Urinary bladder (tissue), 4 donors: ENCODE data around the gene AFAP1L2. TPM values are rescaled to one million over a fixed set of nuclear protein-coding genes. Genes with fewer than 3 reads are reported as not detected.
"Not testable (repeated sequence)": the region's sequence is repeated elsewhere in the genome, so short reads cannot be mapped to it uniquely, and the experiment has no call there.

Experiments used
- DNase-seq: peaks from one replicate; pipeline ENCODE4 v3.0.0-alpha.2; 2015; ENCODE audit errors: extremely low spot score
- H3K27ac ChIP-seq: one replicate; pipeline ENCODE4 v1.5.1; 2013; ENCODE audit warnings: low read depth, mild to moderate bottlenecking, moderate library complexity
- H3K36me3 ChIP-seq: one replicate; pipeline ENCODE4 v1.6.1; 2013; ENCODE audit warnings: mild to moderate bottlenecking, moderate library complexity; ENCODE audit not compliant: insufficient read depth
- H3K4me1 ChIP-seq: one replicate; pipeline ENCODE4 v1.6.1; 2013; ENCODE audit warnings: mild to moderate bottlenecking, moderate library complexity; ENCODE audit not compliant: insufficient read depth
- H3K4me3 ChIP-seq: one replicate; pipeline ENCODE4 v1.5.1; 2013; ENCODE audit warnings: low read depth, low read length
- WGBS: extraction: QIAGEN DNeasy Blood & Tissue Kit; methylation state at CpG from one replicate; pipeline ENCODE4 v1.1.7; 2013; 5-methylcytosine and 5-hydroxymethylcytosine counted together
- polyA plus RNA-seq: library from polyadenylated mRNA; stranded (reverse); fragments of 200-250 nt; gene quantifications from one replicate; pipeline ENCODE4 v1.2.3, GENCODE V29; 2013
- total RNA-seq: library from RNA; depleted of rRNA; stranded (reverse); fragments of >200 nt; gene quantifications from one replicate; pipeline ENCODE4 v1.2.3, GENCODE V29; 2014
- donor health status: healthy with polysubstance abuse.
- donor health status: healthy.

The AFAP1L2 gene
- total and polyA plus RNA-seq, 2 donors, result 9.1 to 32.6 TPM

- H3K27ac ChIP-seq, result no peak overlapping the region
- H3K4me3 ChIP-seq, result no peak overlapping the region
- H3K36me3 ChIP-seq, result no peaks in the 10 kb centered on the region
- DNase-seq, result no peak
- H3K4me1 ChIP-seq, result peaks cover 1% of the 10 kb centered on the region
- WGBS, result 11% methylated on average over 3 of the region's 3 CpGs
Observed at GRCh38 chr10:114356751-114357514, 47.4 kb downstream of the AFAP1L2 start.

DNA sequence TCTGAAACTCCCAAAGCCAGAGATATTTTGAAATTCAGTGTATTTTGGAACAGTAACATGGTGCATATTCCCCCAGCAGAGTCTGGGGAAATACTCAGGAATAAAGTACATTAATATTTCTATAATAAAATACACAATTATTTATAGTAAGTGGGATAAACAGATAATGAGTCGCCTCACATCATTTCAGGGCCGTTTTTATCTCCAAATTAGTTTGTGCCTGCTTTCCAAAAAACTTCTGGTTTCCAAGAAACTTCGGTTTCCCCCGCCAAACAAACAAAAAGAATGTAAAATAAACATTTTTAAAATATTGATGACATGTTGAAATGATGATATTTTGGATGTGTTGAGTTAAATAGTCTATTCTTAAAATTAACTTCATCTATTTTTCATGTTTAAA lies 48.2 kb downstream of the AFAP1L2 start:
- peaks cover 1% of the 10 kb centered on the region for H3K4me1 ChIP-seq
- WGBS, result 41% methylated on average over 4 of the region's 4 CpGs
- no peaks in the 10 kb centered on the region for H3K36me3 ChIP-seq
- no peak overlapping the region for H3K27ac ChIP-seq
- H3K4me3 ChIP-seq, result no peak overlapping the region
- no peak for DNase-seq

DNA sequence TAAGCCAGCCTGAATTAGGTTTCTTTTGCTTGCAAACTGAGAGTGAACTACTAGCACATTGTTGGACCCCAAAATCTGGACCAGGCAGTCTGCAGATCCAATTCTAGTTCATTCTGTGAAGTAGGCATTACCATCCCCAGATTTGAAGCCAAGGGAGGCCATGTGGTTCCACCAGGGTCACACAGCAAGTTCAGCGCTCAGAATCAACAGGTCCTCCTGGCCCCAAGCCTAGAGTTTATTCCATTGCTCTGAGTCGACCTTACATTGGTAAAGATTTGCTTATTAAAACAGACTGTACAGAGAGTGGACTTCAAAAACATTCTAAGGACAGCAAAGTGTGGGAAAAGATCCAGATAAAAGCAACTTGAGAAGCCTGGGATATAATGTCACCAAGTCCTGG lies 50.9 kb downstream of the AFAP1L2 start:
- 81% methylated on average over 2 of the region's 2 CpGs for WGBS
- peaks cover 1% of the 10 kb centered on the region for H3K4me1 ChIP-seq
- H3K4me3 ChIP-seq, result no peak overlapping the region
- no peak for DNase-seq
- H3K27ac ChIP-seq, result no peak overlapping the region
- no peaks in the 10 kb centered on the region for H3K36me3 ChIP-seq

GRCh38 chr10:114352653-114353298 lies 51.5 kb downstream of the AFAP1L2 start:
- no peak overlapping the region for H3K4me3 ChIP-seq
- no peaks in the 10 kb centered on the region for H3K36me3 ChIP-seq
- 95% methylated on average over 9 of the region's 9 CpGs for WGBS
- H3K4me1 ChIP-seq, result peaks cover 1% of the 10 kb centered on the region
- no peak for DNase-seq
- H3K27ac ChIP-seq, result no peak overlapping the region

- 89% methylated on average over 11 of the region's 11 CpGs for WGBS
- no peak overlapping the region for H3K27ac ChIP-seq
Observed at GRCh38 chr10:114350751-114351150, 53.6 kb downstream of the AFAP1L2 start.

DNA sequence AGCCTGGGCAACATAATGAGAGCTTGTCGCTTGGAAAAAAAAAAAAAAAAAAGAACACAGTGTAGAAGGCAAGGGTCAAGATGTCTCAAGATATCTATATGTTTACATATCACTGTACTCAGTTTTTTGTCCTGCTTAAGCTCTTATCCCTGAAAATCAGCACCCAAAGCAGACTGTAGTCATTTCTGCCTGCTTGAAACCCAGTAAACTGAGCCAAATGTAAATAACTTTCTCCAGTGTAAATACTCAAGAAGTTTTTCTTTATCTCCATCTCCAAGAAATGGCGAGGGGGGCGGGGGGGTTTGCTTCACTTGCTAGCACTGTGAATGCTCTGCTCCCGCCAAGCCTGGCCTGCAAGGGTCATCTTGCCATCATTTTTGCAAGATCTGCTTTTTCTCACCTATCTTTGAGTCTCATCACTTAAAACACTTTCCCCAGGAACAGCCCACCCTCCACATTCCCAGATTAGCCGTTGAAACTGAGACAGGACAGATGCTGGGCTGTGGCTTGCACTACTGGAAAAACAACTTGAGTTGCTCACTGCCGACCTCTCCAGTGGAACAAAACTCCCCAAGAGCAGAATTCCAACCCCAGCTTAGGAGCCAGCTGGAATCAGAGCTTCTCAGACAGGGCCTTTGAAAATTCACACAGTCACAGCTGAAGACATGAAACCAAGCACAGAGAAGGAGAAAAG lies 54.6 kb downstream of the AFAP1L2 start:
- 21% methylated on average over 6 of the region's 6 CpGs for WGBS
- Histone ChIP-seq H3K36me3 (no peaks in the 10 kb centered on the region), H3K4me3 (no peak overlapping the region), H3K27ac (no peak overlapping the region), H3K4me1 (no peaks in the 10 kb centered on the region)
- DNase-seq, result peak; percentile 80

More at GRCh38 chr10:114350751-114351150, 53.6 kb downstream of the AFAP1L2 start:
- peaks cover 1% of the 10 kb centered on the region for H3K4me1 ChIP-seq
- no peak for DNase-seq
- H3K4me3 ChIP-seq, result no peak overlapping the region
- no peaks in the 10 kb centered on the region for H3K36me3 ChIP-seq

DNA sequence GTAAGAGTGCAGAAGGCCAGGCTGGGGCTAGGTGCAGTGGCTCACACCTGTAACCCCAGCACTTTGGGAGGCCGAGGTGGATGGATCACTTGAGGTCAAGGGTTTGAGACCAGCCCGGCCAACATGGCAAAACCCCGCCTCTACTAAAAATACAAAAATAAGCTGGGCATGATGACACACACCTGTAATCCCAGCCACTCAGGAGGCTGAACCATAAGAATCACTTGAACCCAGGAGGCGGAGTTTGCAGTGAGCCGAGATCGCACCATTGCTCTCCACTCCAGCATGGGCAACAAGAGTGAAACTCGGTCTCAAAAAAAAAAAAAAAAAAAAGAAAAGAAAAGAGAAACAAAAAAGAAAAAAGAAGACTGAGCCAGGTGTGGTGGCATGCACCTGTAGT lies 55.2 kb downstream of the AFAP1L2 start:
- WGBS, result 90% methylated on average over 7 of the region's 7 CpGs
- not testable (repeated sequence) for DNase-seq, H3K4me3 ChIP-seq, H3K4me1 ChIP-seq, H3K36me3 ChIP-seq, H3K27ac ChIP-seq

DNA sequence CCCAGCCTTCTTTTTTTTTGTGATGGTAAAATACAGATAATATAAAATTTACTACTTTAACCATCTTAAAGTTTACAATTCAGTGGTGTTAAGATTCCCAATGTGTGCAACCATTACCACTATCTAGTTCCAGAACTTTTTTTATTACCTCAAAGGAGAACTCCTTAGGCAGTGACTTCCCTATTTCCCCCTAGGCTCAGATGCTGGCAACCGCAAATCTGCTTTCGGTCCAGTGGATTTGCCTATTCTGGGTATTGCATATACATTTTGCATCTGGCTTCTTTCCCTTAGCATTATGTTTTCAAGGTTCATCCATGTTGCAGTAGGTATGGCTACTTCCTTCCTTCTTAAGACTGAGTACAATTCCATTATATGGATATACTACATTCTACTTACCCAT lies 56.5 kb downstream of the AFAP1L2 start:
- WGBS, result 97% methylated on average over 2 of the region's 2 CpGs
- no peak for DNase-seq
- H3K27ac ChIP-seq, result no peak overlapping the region

GRCh38 chr10:114347241-114347640 lies 57.1 kb downstream of the AFAP1L2 start:
- no peak overlapping the region for H3K27ac ChIP-seq
- DNase-seq, result no peak
- no peak overlapping the region for H3K4me3 ChIP-seq
- H3K4me1 ChIP-seq, result no peaks in the 10 kb centered on the region
- H3K36me3 ChIP-seq, result no peaks in the 10 kb centered on the region
- 84% methylated on average over 3 of the region's 3 CpGs for WGBS

More for the DNA sequence above, 56.5 kb downstream of the AFAP1L2 start:
- Histone ChIP-seq H3K4me3 (no peak overlapping the region), H3K4me1 (no peaks in the 10 kb centered on the region), H3K36me3 (no peaks in the 10 kb centered on the region)

DNA sequence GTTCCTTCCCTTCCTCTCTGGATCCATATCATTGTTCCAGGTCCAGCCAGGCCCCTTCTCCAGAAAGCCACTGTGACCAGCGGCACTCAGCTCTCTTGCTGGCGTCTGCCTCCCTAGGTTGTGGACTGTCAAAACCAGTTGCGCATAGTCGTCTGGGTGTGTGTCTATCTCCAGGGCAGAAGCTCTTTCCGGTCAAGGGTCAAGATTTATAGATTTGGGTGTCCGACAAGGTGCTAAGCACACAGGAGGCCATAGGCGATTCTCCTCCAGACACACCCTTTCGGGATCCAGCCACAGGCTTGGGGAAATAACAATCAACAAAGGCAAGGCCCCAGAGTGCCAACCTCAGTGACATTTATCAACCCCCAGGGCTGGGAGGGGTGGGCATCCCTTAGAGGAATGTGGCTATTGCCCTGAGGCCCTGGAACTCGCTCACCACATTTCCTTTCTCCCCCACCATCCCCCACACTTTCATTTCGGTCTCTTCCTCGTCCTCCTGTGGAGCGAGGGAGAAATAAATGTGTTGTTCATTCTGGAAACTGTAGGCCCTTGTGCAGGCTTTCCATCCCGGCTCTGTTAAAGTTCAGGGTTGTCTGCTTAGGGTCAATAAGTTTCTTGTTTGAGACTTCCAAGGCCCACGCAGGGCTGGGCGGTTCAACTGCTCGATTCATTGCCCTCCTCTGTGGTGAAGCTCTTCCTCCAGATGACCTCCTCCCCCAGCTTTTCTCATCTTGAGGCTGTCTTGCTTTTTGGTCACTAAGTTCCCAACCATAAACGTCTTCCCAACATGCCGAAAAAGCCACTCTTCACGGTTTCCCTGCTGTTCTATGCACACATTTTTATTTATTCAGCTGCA lies 57.9 kb downstream of the AFAP1L2 start:
- no peaks in the 10 kb centered on the region for H3K36me3 ChIP-seq
- no peak overlapping the region for H3K4me3 ChIP-seq
- WGBS, result 80% methylated on average over 19 of the region's 19 CpGs
- DNase-seq, result no peak
- no peak overlapping the region for H3K27ac ChIP-seq
- H3K4me1 ChIP-seq, result no peaks in the 10 kb centered on the region

- H3K4me3 ChIP-seq, result no peak overlapping the region
- WGBS, result 98% methylated on average over 10 of the region's 10 CpGs
- H3K36me3 ChIP-seq, result no peaks in the 10 kb centered on the region
- DNase-seq, result no peak
- no peak overlapping the region for H3K27ac ChIP-seq
- no peaks in the 10 kb centered on the region for H3K4me1 ChIP-seq
Observed at GRCh38 chr10:114345701-114346100, 58.6 kb downstream of the AFAP1L2 start.

DNA sequence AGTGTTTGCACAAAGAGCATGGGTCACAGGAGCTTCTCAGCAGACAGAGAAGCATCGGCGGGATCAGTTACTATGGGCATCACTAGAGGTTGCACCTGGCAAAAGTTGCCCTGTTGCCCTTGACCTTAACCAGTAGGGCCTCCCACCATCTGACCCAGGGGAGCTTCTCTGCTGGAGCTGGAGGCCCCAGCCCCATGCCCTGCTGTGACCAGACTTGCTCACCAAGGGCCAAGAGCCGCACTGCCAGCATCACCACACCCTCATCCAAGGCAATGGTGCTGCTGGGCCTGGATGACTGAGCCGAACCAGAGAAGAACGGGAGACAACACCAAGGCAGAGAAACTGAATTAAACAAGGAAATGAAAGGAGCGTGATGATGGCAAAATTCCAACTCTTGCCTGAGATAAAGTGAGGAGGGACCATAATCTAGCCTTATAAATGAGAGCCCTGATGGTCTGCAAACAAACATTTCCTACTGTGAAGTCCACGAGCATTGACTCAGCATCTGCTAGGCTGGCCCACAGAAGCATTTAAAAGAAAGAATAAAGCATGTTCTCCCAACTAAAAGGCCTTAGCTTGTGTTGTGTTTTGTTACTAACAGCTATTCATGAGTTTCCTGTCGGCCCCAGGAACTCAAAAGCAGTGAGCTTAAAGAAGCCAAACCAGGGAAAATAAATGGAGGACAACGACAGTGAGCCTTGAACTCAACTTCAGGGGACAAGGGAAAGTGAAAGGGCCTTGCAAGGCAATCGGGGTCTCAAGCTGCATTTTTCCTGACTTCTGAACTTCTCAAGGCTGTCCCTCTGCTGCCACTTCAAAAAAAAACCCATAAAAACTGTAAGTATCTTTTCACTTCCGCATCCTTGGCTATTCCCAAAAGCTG lies 60.4 kb downstream of the AFAP1L2 start:
- no peaks in the 10 kb centered on the region for H3K4me1 ChIP-seq
- H3K36me3 ChIP-seq, result no peaks in the 10 kb centered on the region
- no peak overlapping the region for H3K4me3 ChIP-seq
- H3K27ac ChIP-seq, result peak overlapping the region; percentile 2
- 70% methylated on average over 11 of the region's 11 CpGs for WGBS
- DNase-seq, result no peak
